Measurements from ENCODE around the gene CADPS. TPM values are rescaled to one million over a fixed set of nuclear protein-coding genes. Genes with fewer than 3 reads are reported as not detected.

Gene CADPS
- total RNA-seq, 1 experiment from 2014 or later = not detected

DNA sequence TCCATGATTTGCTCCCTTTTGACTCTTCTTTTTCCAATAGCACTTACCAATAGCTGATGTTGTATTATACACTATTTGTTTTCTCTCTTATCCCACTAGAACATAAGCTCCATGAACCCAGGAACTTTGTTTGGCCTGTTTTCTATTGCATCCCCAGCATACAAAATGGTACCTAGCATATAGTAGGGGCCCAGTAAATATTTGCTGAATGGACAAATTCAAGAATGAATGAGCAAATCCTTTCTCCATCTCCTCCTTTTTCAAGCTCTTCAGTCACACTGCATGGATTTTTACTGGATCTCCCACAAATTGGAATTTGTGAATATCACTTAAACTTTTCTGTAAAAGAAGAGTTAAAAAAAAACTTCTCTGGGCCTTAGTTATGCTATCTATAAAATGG lies 435.2 kb downstream of the CADPS start:
- DNase-seq (ENCODE audit: low read depth, low spot score) = no peak
- Histone ChIP-seq H3K27me3 (ENCODE audit: control insufficient read depth, insufficient read depth, low read length) (peaks cover 5% of the 10 kb centered on the region; the same call in 1 of the 2 replicates), H3K4me3 (ENCODE audit: low read depth in 2 of 2, low read length in 2 of 2) (no peak overlapping the region), H3K9me3 (ENCODE audit: control insufficient read depth, insufficient read depth, low read depth, low read length) (no peaks in the 10 kb centered on the region), H3K27ac (ENCODE audit: low read length) (no peak overlapping the region), H3K36me3 (ENCODE audit: control insufficient read depth, insufficient read depth, low read length) (no peaks in the 10 kb centered on the region), H3K4me1 (ENCODE audit: control insufficient read depth, insufficient read depth, low read length) (no peaks in the 10 kb centered on the region)
- ATAC-seq = no peak
- CTCF ChIA-PET = no interaction called here
- in situ Hi-C loops (cut with HindIII; ENCODE audit: low pct_unique_long_range_greater_than_20kb, low sequenced_read_pairs) = no loop called here
- no TSS peak for BruUV-seq (replicated peaks)
- intact Hi-C loops (cut with micrococcal nuclease; ENCODE audit: unreplicated experiment) = no loop called here
- POLR2A ChIA-PET = no interaction called here
- TF ChIP-seq SIN3A (IDR thresholded peaks at IDR 0.05; ENCODE audit: borderline replicate concordance, insufficient read depth, low read depth, low read length) (no peak), TCF7L2 (IDR thresholded peaks at IDR 0.05; ENCODE audit: low read depth, low read length) (no peak), POLR2AphosphoS5 (IDR thresholded peaks at IDR 0.05; ENCODE audit: low read depth, low read length) (no peak)
- TF ChIP-seq, protein P1, sequence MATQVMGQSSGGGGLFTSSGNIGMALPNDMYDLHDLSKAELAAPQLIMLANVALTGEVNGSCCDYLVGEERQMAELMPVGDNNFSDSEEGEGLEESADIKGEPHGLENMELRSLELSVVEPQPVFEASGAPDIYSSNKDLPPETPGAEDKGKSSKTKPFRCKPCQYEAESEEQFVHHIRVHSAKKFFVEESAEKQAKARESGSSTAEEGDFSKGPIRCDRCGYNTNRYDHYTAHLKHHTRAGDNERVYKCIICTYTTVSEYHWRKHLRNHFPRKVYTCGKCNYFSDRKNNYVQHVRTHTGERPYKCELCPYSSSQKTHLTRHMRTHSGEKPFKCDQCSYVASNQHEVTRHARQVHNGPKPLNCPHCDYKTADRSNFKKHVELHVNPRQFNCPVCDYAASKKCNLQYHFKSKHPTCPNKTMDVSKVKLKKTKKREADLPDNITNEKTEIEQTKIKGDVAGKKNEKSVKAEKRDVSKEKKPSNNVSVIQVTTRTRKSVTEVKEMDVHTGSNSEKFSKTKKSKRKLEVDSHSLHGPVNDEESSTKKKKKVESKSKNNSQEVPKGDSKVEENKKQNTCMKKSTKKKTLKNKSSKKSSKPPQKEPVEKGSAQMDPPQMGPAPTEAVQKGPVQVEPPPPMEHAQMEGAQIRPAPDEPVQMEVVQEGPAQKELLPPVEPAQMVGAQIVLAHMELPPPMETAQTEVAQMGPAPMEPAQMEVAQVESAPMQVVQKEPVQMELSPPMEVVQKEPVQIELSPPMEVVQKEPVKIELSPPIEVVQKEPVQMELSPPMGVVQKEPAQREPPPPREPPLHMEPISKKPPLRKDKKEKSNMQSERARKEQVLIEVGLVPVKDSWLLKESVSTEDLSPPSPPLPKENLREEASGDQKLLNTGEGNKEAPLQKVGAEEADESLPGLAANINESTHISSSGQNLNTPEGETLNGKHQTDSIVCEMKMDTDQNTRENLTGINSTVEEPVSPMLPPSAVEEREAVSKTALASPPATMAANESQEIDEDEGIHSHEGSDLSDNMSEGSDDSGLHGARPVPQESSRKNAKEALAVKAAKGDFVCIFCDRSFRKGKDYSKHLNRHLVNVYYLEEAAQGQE (IDR thresholded peaks at IDR 0.05; ENCODE audit: insufficient read depth in 1 of 2, low read depth in 2 of 2, low read length in 1 of 2) = no peak
- TF ChIP-seq, protein P2, sequence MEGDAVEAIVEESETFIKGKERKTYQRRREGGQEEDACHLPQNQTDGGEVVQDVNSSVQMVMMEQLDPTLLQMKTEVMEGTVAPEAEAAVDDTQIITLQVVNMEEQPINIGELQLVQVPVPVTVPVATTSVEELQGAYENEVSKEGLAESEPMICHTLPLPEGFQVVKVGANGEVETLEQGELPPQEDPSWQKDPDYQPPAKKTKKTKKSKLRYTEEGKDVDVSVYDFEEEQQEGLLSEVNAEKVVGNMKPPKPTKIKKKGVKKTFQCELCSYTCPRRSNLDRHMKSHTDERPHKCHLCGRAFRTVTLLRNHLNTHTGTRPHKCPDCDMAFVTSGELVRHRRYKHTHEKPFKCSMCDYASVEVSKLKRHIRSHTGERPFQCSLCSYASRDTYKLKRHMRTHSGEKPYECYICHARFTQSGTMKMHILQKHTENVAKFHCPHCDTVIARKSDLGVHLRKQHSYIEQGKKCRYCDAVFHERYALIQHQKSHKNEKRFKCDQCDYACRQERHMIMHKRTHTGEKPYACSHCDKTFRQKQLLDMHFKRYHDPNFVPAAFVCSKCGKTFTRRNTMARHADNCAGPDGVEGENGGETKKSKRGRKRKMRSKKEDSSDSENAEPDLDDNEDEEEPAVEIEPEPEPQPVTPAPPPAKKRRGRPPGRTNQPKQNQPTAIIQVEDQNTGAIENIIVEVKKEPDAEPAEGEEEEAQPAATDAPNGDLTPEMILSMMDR (IDR thresholded peaks at IDR 0.05) = no peak

DNA sequence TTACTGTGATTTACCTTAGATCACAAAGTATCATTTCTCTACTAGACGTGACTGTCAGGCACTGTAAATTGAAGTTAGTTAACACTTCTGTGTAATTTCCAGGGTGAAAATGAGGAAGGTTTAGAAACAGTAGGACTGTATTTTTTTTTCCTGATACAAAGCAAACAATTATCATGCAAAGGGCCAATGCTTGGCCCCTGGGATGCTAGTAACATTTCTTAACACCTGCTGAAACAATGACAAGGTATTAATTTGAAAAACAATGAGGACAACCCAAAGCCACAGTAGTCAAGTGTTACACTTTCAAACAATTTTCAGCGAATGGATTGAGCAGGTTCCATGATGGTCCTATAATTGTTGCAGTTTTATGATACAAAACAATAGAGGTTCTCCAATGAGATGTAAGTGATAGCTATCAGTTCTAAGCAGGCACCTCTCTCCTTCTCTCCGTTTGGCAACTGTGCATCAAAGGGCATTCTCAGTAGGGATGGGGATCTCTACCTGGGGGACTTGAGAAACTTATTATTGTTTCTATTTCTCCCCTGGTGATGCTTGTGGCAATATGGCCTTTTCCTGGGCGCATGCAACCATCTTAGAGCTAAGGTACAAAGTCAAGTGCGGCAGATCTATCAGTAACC lies 435.9 kb downstream of the CADPS start:
- BruUV-seq (replicated peaks) = no TSS peak
- DNase-seq (ENCODE audit: low read depth, low spot score) (no peak), ATAC-seq (no peak)
- H3K4me3 ChIP-seq (ENCODE audit: low read depth in 2 of 2, low read length in 2 of 2) = no peak overlapping the region
- peaks cover 5% of the 10 kb centered on the region; the same call in 1 of the 2 replicates for H3K27me3 ChIP-seq (ENCODE audit: control insufficient read depth, insufficient read depth, low read length)
- ChIA-PET POLR2A (no interaction called here), CTCF (interaction anchor here (0.6 kb wide), 1 partner anchor 188 kb away, joined by 3 read pairs; no protein-coding TSS in a partner anchor)
- H3K4me1 ChIP-seq (ENCODE audit: control insufficient read depth, insufficient read depth, low read length) = no peaks in the 10 kb centered on the region
- no peaks in the 10 kb centered on the region for H3K9me3 ChIP-seq (ENCODE audit: control insufficient read depth, insufficient read depth, low read depth, low read length)
- intact Hi-C loops (cut with micrococcal nuclease; ENCODE audit: unreplicated experiment) (no loop called here), in situ Hi-C loops (cut with HindIII; ENCODE audit: low pct_unique_long_range_greater_than_20kb, low sequenced_read_pairs) (no loop called here)
- TF ChIP-seq, protein P2 (IDR thresholded peaks at IDR 0.05) = no peak
- no peak for TF ChIP-seq POLR2AphosphoS5 (IDR thresholded peaks at IDR 0.05; ENCODE audit: low read depth, low read length)
- TF ChIP-seq TCF7L2 (IDR thresholded peaks at IDR 0.05; ENCODE audit: low read depth, low read length) = no peak
- TF ChIP-seq, protein P1 (IDR thresholded peaks at IDR 0.05; ENCODE audit: insufficient read depth in 1 of 2, low read depth in 2 of 2, low read length in 1 of 2) = no peak
- no peak for TF ChIP-seq SIN3A (IDR thresholded peaks at IDR 0.05; ENCODE audit: borderline replicate concordance, insufficient read depth, low read depth, low read length)
- H3K36me3 ChIP-seq (ENCODE audit: control insufficient read depth, insufficient read depth, low read length) = no peaks in the 10 kb centered on the region
- H3K27ac ChIP-seq (ENCODE audit: low read length) = no peak overlapping the region
